NT2/D1 (cell line): ENCODE measurements around the gene CD93.

ENCODE experiments used
- DNase-seq: peaks from one replicate; pipeline ENCODE4 v3.0.0-alpha.2; 2011; ENCODE audit warnings: low read depth, low spot score
- H3K27me3 ChIP-seq: 2 replicates; pipeline ENCODE4 v1.6.0; 2011; ENCODE audit warnings: mild to moderate bottlenecking; ENCODE audit not compliant: insufficient read length, insufficient read depth
- H3K36me3 ChIP-seq: 2 replicates; pipeline ENCODE4 v1.6.1; 2011; ENCODE audit warnings: mild to moderate bottlenecking, low read length, mixed read lengths; ENCODE audit not compliant: insufficient read depth, insufficient read length
- H3K4me1 ChIP-seq: 2 replicates; pipeline ENCODE4 v1.5.1; 2011; ENCODE audit not compliant: insufficient read depth, insufficient read length
- H3K4me3 ChIP-seq: 2 replicates; pipeline ENCODE4 v1.5.1; 2011; ENCODE audit warnings: low read depth; ENCODE audit not compliant: insufficient read length
- H3K9ac ChIP-seq: 2 replicates; pipeline ENCODE4 v1.6.0; 2011; ENCODE audit warnings: low read depth; ENCODE audit not compliant: insufficient read length
- H3K9me3 ChIP-seq: 2 replicates; pipeline ENCODE4 v1.5.1; 2011; ENCODE audit warnings: mild to moderate bottlenecking, low read length; ENCODE audit not compliant: insufficient read depth
- SUZ12 ChIP-seq: IDR thresholded peaks from 2 replicates; pipeline ENCODE4 v1.6.1; 2011; ENCODE audit not compliant: insufficient read length, insufficient read depth; ENCODE audit errors: extremely low read depth
- YY1 ChIP-seq: IDR thresholded peaks from 2 replicates; pipeline ENCODE4 v1.6.1; 2011; ENCODE audit not compliant: insufficient read length, insufficient read depth
- ZNF274 ChIP-seq: IDR thresholded peaks from 2 replicates; pipeline ENCODE4 v1.6.1; 2011; ENCODE audit warnings: mild to moderate bottlenecking, low read depth, low read length

The CD93 gene

DNA sequence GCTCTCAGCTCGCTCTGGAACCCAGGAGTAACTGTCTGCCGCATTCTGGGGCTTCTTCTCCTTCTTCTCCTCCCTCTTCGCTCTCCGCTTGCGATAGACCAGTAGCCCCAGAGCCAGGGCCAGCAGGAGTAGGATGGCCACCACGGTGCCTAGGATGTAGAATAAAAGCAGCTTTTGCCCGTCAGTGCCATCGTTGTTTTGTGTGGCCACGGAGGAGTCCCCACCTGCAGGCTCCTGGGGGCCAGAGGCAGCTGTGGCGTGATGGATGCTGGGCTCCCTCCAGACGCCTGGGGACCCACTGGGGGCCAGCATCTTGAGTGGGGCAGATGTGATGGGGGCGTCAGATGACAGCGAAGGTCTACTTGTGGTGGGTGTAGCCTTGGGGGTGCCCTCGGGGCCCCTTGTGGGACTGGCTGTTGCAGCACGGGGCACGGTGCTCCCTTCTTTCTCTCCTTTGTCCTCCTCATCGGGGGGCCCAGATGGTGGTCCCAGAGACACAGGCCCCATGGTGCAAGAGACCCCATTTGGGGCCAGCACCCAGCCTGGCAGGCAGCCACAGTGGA, 1.8 kb downstream of the CD93 start:
- no peak overlapping the region for H3K9ac ChIP-seq

DNA sequence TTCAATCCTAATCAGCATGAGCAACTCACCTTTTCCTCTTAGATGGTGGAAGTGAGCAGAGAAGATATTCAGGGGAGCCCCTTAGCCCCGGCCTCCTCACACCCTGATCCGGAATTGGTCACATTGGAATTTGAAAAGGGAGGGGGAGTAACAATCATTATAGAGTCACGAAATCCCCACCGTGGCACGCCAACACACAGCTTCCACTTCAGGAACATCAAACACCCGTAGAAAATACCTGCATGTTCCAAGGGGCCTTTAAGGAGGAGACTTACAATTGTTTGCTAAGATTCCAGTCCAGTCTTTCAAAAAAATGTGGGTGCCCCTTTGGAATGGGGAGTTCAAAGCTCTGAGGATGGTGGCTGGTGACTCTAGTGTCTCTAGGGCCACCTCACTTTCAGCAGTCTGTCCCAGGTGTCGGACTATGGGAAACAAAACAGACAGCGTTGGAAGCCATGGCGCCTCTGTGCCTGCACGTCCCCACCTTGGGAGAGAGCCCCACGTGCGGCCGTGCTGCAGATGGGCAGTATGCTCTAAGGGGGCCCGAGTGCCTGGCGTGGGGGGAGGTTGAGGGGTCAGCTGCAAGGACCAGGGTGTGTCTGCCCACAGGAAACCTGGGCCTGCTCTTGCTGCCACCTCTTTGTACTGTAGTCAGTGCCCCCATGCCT, 2.4 kb downstream of the CD93 start:
- Histone ChIP-seq H3K4me1 (peaks cover 2% of the 10 kb centered on the region), H3K4me3 (no peak overlapping the region), H3K9ac (no peak overlapping the region), H3K9me3 (no peaks in the 10 kb centered on the region), H3K27me3 (no peaks in the 10 kb centered on the region), H3K36me3 (no peaks in the 10 kb centered on the region)
- TF ChIP-seq ZNF274 (no peak), YY1 (no peak), SUZ12 (no peak)
- no peak for DNase-seq

More for the DNA sequence above, 1.8 kb downstream of the CD93 start:
- H3K36me3 ChIP-seq: no peaks in the 10 kb centered on the region
- TF ChIP-seq YY1 (no peak), SUZ12 (no peak), ZNF274 (no peak)
- no peaks in the 10 kb centered on the region for H3K9me3 ChIP-seq
- no peak for DNase-seq
- no peak overlapping the region for H3K4me3 ChIP-seq
- no peaks in the 10 kb centered on the region for H3K27me3 ChIP-seq
- peaks cover 2% of the 10 kb centered on the region for H3K4me1 ChIP-seq

GRCh38 chr20:23082846-23083552, 3.1 kb downstream of the CD93 start:
- TF ChIP-seq YY1: no peak
- no peak for TF ChIP-seq SUZ12
- TF ChIP-seq ZNF274: no peak
- H3K9me3 ChIP-seq: no peaks in the 10 kb centered on the region
- no peaks in the 10 kb centered on the region for H3K36me3 ChIP-seq
- no peak overlapping the region for H3K9ac ChIP-seq
- no peaks in the 10 kb centered on the region for H3K27me3 ChIP-seq
- no peak overlapping the region for H3K4me3 ChIP-seq
- H3K4me1 ChIP-seq: peaks cover 2% of the 10 kb centered on the region
- DNase-seq: no peak

- H3K9me3 ChIP-seq: no peaks in the 10 kb centered on the region
- H3K9ac ChIP-seq: no peak overlapping the region
- no peak for DNase-seq
- no peaks in the 10 kb centered on the region for H3K27me3 ChIP-seq
- H3K4me1 ChIP-seq: peaks cover 2% of the 10 kb centered on the region
- TF ChIP-seq YY1 (no peak), SUZ12 (no peak), ZNF274 (no peak)
- no peak overlapping the region for H3K4me3 ChIP-seq
- no peaks in the 10 kb centered on the region for H3K36me3 ChIP-seq
Measured at GRCh38 chr20:23081263-23081819, 4.8 kb downstream of the CD93 start.

GRCh38 chr20:23080521-23080920, 5.6 kb downstream of the CD93 start:
- Histone ChIP-seq H3K9ac (no peak overlapping the region), H3K4me3 (no peak overlapping the region), H3K27me3 (no peaks in the 10 kb centered on the region), H3K9me3 (no peaks in the 10 kb centered on the region), H3K36me3 (no peaks in the 10 kb centered on the region), H3K4me1 (no peaks in the 10 kb centered on the region)
- TF ChIP-seq ZNF274: no peak
- no peak for TF ChIP-seq SUZ12
- no peak for TF ChIP-seq YY1
- no peak for DNase-seq

DNA sequence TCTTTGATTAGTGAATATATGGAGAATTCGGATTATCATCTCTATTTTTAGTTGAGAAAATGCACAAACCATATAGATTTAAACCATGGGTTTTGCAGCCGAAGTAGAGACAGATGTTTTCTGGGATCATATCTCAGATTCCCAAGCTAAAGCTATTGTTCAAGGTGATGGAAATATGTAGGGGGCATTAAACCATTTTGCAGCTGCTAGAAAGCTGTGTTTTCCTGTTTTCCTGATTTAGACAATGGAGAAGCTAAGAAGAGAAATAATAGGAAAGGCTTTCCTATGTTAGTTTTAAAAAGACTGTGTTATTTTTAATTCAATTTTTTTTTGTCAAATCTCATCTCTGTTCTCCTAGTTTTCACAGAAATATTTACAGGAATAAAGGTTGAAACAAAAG, 6.2 kb downstream of the CD93 start:
- Histone ChIP-seq H3K9me3 (no peaks in the 10 kb centered on the region), H3K4me1 (no peaks in the 10 kb centered on the region), H3K4me3 (no peak overlapping the region), H3K36me3 (no peaks in the 10 kb centered on the region), H3K9ac (no peak overlapping the region), H3K27me3 (no peaks in the 10 kb centered on the region)
- DNase-seq: no peak
- TF ChIP-seq SUZ12 (no peak), YY1 (no peak), ZNF274 (no peak)

DNA sequence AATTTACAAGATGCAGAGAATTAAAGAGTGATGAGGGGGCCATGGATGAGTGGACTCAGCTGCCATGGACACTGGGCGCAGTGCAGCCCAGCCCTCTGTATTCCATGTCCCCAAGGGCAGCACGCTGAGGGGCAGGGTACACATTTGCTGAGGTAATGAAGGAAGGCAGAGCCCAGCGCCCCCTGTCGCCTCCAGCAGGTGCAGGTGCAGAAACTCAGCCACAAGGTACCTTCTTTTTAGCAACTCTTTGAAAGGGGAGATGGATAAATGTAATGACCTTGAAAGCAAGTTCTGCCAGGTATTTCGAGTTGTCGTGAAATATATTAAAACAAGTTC, 7.1 kb downstream of the CD93 start:
- no peak for TF ChIP-seq YY1
- TF ChIP-seq SUZ12: no peak
- no peak for DNase-seq
- Histone ChIP-seq H3K27me3 (no peaks in the 10 kb centered on the region), H3K4me3 (no peak overlapping the region), H3K36me3 (no peaks in the 10 kb centered on the region), H3K4me1 (no peaks in the 10 kb centered on the region), H3K9me3 (no peaks in the 10 kb centered on the region), H3K9ac (no peak overlapping the region)
